Activated T-cell treated with anti-CD3 and anti-CD28 coated beads, Interleukin-2, amount 50 U/mL, for 48 hours (primary cell): Measurements from ENCODE around the gene PRR35.

ENCODE experiments used
- DNase-seq, 2 experiments: peaks; one replicate each; pipeline ENCODE4 v3.0.0-alpha.2; 2020

Gene PRR35

DNA sequence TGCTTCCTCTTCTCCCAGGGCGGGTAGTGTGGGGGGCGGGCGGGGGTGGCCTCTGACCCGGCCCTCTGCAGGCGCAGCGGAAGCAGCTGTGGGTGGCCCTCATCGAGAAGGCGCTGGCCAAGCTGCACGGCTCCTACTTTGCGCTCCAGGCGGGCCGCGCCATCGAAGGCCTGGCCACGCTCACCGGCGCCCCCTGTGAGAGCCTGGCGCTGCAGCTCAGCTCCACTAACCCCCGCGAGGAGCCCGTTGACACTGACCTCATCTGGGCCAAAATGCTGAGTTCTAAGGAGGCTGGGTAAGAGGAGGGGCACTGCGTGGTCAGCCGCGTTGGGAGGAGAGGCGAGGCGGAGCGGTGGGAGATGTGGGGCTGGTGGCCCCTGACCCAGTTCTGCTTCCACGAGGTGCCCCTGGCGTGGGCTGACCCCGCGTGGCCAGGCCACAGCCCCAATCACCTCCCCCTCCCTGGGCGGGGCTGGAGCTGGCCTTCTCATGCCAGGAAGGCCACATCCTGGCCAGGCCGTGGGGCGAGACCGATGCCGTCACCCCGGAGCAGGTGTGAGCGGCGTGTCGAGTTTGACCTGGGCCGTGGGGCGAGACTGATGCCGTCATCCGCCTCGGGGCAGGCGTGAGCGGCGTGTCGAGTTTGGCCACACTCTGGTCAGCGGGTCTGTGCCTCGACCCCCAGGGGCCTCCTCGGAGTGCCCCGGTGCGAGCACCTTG is 10.5 kb upstream of the PRR35 start:
- no peak for DNase-seq

DNA sequence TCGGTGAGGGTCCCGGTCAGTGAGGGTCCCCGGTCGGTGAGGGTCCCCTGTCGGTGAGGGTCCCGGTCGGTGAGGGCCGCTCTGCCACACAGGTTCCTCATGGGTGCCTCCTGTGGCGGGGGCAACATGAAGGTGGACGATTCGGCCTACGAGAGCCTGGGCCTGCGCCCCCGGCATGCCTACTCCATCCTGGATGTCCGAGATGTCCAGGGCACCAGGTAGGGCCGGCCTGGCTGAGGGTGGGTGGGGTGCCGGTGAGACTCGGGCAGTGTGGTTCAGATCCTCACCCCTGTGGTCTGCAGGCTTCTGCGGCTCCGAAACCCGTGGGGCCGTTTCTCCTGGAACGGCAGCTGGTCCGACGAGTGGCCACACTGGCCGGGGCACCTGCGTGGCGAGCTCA is 9.0 kb upstream of the PRR35 start:
- DNase-seq: no peak

DNA sequence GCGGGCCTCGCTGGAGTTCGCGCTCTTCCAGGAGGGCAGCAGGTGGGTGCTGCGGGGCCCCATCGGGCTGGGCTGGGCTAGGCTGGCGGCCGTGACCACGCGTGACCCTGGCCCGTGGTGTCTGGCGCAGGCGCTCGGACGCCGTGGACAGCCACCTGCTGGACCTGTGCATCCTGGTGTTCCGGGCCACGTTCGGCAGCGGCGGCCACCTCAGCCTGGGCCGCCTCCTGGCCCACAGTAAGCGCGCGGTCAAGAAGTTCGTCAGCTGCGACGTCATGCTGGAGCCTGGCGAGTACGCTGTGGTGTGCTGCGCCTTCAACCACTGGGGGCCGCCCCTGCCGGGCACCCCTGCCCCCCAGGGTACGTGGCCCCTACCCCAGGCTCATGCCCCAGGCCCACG is 8.0 kb upstream of the PRR35 start:
- DNase-seq: no peak

DNA sequence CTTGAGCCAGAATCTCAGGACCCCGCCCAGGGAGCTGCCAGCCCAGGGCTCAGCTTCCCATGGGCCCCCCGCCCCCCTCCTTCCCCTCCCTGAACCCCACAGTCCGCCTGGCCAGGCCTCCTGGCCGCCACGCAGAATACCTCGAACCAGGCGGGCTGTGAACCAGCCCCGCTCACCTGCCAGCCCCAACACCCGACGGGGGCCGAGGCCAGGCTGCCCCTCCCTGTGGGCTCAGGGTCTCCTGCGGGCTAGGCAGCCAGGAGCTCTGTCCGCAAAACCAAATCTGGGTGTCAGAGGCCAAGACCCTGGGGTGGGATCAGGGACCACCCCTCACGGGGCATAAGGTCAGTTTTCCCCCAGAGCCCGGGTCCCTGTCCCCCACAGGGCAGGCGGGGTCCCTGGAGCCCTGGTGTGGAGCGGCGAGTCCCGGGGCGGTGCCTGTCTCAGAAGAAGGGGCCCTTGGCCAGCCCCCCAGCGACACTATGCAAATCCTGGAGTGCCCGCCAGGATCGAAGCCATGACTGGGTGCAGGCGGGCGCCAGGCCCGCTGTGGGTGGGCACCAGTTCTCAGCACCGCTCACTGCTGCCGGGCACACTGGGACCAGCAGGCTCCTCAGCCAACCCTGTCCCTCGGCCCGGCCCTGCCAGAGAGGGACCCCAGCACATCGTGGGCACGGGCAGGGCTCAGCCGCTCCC is 6.4 kb upstream of the PRR35 start:
- DNase-seq: no peak

DNA sequence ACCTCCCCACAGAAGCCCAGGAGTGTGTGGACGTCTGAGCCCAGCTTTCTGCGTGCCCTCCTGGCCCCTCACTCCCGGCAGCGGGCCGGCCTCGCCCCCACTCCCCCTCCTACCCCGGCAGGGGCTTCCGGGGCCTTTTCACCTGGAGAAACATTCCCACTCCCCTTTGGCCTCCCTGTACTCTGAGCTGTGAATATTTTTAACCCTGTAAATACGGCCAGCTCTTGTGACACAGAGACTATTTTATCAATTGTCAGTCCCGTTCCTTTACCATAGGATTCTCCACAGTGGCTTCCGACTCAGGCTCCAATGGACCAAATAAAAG is 5.9 kb upstream of the PRR35 start:
- DNase-seq: no peak

DNA sequence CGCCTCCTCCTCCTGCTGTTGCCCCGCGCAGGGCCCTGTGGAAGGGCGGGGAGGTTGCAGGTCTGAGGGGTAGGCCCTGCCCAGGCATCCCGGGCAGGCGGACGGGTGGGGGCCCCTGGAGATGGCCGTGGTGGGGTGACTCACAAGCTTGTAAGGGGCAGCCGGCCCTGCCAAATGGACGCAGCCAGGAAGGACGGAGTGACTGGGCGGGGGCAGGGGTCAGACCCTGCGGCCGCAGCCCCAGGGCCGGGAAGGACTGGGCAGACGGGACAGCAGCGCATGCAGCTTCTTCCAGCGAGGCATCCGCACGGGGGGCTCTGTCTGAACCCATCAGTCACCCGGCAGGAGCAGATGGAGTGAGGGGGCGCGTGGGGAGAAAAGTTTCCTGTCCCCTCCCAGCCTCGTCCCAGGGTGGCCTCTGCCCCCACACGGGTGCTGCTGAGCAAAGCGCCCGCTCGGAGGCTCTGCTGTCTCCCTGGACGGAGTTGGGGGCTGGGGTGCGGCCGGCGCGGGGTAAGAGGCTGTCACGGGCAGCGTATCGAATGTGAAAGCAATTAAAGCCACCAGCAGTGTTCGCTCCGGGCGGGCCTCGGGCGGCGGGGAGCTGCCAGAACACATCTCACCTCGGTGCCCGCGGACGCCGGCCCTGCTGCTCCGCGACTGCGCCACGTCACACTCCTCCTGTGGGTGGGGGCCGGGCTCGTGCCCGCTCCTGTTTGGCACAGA is 5.4 kb upstream of the PRR35 start:
- DNase-seq: no peak

DNA sequence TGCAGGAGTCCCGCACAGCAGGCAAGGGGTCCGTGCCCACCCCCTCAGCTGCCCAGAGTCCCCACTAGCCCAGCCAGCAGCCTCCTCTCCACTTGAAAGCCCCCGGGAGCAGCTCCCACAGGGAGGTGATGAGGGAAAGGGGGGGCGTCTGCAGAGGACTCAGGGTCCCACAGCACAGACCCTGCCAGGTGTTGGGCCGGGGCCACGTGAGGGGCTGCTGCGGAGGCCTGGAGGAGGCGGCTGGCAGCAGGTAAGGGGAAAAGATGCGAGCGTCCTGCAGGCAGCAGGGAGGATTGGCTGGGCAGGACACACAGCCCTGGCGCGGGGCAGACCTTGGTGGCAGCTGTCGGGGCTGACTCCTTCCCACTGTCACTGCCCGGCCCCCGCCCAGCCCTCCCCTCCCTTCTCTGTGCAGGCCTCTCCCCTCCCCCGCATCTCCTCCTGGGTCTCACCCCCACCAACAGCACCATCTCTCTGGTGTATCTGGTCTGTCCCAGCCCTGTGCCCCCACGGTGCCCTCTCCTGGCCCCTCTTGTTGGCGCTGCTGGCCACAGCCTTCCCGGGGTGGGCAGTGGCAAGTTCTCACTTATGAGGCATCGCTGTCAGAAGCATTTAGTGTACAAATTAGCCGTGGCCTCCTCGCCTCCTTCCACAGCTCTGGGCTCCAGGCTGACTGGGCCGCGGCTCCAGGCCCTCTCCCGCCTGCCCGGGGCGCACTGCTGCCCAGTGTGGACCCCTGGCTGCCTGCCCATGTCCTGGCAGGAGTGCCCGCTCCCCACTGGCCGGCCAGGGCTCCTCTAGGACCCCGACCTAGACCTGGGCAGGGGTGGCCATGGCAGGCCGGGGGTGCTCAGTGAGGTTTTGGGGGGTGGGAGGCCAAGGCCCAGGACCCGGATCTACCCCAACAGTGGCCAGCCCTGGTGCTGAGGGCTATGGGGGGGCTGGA is 4.4 kb upstream of the PRR35 start:
- DNase-seq: no peak

DNA sequence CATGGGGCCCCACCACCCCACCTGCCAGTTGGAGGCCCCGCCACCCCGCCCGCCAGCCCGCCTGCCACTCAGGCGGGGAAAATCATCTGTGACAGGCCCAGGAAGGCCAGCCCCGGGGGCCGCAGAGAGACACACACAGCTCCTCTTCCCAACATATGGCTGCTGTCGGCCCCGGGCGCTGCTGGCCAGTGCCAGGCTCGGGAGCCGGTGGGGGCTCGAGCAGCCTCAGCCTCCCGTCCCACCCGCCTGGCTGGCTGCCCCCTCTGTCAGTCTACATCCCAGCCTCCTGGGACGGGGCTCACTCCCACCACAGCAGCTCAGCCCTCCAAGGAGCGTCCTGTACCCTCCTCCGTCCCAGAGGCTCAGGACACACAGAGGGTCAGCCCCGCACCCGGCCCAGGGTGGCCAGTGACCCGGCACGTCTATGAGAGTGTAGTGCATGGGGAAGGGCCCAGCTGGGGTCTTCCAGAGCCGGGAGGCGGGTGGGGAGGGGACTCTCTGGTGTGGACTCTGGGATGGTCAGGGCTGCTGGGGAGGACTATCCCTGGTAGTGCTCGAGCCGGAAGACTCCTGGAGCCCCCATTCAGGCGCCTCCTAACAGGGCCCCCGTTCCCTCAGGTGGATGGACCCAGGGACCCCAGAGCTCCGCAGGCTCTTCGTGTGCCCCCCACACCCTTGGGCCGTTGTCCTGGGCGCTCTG is 3.6 kb upstream of the PRR35 start:
- no peak for DNase-seq

DNA sequence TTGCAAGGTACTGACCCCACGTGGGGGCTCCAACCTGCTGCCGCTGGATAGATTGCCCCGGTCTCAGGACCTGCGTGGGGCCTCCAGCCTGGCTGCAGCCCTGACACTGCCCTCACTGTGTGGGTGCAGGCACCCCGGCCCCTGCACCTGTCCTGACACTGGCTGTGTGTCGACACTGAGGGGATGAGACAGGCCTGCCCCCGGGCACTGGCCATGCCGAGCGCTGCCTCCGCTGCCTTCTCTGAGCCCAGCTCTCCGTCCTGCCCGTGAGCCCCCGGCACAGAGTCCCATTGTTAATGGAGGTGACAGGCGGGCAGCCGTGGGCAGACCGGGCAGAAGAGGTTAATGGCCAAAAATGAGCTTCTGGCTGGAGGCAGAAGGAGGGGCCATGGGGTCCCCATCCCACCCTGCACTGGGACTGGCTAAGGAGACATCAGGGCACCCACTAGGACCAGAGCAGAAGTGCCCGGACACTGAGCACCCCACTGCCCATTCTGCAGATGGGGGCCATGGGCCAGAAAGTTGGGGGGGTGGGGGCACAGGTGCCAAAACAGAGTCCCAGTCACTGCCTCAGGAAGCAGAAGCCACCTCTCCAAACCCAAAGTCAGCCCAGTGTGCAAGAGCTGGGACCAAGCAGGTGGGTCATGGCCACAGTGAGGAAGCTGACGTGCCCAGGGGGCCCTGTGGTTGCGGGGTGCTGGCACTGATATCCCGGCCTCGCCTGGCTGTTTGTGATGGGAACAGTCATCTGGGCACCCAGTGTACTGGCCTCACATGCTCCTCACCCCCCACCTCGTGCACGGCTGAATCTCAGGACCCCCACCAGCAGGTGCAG is 2.5 kb upstream of the PRR35 start:
- no peak for DNase-seq

DNA sequence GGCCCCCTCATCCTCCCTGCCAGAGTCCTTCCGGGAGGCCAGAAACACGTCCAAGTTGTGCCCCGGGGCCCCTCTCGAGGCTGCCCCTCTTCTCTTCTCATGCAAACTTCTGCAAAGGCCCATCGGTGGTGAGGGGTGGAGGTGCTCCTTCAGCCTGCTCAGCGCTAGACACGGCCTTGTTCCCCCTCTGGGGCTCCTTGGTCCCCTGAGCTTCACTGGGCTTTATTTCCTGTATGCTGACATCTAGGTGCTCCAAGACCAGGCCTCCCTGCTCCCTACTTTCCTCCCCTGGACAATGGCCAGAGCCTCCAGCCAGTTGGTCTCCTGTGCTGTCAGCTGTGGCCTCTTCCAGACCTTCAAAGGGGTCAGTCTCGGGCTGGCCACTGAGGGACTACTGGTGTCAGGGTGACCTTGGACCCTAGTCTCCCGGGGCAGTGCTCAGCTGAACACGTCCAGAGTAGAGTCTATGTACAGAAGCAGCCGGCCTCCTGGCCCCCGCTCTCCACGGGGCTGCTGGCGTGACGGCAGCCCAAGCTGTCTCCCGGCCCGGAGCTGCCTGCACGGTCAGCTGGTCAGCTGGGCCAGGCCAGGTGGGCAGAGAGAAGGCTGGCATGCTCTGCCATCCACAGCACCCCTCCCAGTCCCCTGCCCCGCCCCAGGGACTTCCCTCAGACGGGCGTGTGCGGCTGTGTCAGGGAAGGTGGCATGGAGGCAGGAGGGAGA is 1.7 kb upstream of the PRR35 start:
- DNase-seq: no peak

DNA sequence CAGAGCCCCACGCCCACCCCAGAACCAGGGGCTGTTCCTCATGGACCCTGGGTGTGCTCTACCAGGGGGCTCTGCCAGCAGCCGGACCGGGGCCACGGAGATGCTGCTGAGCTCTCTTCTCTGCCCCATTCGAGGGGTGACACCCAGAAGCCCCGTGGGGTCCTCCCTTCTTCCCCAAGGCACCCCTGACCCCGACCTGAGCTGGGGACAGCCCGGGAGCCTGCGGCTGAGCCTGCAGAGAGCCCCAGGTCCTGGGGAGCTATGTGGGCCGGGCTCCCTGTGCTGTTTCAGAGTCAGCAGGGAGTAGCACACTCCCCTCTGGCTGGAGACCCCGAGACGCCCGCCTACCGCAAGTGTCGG is 1.2 kb upstream of the PRR35 start:
- DNase-seq: no peak

DNA sequence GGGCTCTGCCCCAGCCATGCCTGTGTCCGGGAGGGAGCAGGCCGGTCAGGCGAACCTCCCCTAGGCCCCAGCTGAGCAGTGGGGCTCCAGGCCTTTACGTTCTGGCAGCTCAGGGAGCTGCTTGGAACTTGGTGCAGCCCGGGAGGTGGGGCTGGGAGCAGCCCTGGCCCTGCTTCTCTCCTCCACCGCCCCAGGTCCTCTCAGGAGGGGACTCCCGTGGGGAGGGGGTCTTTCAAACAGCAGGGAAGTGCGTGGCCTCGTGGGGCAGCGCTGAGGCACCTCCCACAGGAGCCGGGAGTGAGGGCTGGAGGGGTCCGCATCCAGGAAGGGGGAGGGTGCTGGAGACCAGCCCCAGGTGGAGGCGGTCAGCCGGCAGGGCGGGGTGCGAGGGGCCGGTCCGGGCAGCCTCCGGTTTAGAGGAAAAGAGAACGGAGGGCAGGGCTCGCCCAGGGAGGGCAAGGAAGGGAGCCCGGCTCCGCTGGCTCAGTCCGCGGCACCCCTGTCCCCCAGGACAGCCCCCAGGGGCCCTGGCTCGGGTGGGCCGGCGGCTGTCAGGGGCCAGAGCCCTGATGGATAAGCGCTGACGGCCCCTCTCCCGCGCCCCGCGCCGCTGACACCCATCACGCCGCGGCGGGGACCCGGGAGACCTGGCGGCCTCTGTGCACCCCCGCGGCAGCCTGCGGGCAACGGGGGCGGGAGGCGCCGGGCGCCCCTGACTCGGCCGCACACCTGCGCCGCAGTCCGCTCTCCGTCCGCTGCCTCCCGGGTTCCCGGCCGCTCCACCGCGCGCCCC is 587 bp upstream of the PRR35 start:
- no peak for DNase-seq

DNA sequence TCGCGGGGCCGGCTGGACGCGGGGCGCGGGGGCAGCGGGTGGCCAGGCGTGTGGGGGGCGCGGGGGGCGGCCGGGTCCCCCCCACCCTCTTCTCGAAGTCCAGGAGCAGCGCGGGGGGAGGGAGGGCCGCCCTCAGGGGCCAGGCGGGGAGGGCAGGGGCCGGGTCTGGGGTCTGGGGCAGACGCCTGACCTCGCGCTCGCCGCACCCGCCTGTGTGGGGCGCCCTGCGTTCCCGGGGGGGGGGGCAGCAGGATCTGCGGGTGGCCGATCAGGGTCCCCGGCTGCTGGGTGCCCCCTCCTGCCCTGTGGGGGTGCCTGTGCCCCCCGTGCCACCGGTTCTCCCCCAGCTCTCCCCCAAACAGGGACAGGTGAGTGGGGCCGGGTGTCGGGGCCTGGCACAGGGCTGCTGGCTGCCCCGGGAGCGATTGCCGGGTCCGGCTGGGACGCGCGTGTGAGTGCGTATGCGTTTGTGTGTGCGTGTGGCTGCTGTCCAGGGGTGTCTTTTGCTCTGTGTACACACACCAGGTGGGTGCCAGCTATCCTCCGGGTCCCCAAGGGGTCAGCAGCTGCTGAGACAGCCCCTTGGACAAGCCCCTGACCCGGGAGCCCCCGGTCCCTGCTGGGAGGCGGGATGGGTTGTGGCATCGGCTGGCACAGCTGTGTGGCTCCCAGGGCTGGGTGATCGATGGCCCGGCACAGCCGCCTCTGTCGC is 663 bp downstream of the PRR35 start:
- DNase-seq: no peak

DNA sequence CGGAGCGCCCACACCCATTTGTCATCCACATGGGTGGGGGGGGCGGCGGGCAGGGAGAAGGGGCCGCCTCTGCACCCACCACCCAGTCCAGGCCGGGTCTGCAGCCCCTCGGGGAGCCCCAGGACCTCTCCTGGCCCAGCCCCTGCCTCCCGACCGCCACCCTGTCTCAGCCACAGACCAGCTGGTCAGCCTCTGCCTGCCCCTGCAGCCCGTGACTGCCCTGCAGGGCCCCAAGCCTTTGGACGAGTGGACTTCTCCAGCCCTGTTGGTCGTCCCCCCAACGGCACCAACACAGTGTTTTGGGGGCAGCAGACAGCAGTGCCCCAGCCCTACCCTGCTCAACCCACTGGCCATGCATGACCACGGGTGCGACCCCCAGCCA is 1.2 kb downstream of the PRR35 start:
- no peak for DNase-seq

DNA sequence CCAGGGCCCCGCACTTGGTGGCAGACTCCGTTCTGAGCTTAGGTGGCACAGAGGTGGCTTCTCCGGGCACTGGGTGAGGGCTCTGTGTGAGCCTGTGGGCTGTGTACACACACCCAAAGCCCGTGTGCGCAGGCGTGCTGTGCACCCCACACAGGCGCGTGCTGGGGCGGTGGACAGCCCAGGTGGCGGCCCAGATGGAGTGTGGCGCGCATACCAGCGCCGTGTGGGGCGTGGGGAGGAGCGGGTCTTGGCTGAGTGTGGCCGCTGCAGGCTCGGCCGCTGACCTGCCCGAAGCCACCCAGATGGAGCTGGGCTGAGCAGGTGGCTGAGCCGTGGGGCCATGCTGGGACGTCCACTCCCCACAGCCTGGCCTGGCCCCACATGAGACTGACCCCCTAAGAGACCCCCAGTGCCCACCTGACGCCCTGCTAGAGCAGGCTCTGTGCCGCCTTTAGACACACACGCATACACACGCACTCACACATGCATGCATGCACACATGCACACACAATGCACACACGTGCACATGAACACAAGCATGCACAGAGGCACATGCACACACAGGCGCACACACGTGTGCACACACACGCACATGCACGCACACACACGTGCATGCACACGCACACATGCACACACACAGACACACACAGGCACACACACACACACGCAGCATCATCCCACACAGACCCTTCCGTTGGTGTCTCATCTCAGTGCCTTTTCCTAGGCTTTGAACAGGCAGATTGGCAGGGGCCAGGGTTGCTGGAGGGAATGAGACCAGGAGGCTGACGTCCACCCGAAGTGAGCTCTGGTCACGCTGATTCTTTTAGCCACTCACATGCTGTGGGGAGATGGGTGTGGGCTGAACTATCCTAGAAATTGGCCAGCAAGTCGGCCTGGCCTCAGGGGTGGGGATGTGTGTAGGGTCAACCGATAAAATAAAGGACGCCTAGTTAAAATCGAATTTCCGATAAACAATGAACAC is 2.1 kb downstream of the PRR35 start:
- no peak for DNase-seq

DNA sequence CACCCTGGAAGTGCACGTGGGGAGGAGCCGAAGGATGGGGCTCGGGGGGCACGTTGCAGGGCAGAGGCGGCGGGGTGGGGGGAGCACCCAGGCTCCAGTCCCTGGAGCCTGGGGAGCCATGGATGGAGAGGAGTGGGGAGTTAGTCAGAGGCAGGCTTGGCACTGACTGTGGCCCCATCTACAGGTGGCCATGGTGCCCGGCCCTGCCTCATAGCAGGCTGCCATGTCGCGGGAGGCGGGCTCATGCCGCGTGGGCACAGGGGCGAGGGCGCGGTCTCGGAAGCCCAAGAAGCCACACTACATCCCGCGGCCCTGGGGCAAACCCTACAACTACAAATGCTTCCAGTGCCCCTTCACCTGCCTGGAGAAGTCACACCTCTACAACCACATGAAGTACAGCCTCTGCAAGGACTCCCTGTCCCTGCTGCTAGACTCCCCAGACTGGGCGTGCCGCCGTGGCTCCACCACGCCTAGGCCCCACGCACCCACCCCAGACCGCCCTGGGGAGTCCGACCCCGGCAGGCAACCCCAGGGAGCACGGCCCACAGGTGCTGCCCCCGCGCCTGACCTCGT is 3.0 kb downstream of the PRR35 start:
- no peak for DNase-seq

DNA sequence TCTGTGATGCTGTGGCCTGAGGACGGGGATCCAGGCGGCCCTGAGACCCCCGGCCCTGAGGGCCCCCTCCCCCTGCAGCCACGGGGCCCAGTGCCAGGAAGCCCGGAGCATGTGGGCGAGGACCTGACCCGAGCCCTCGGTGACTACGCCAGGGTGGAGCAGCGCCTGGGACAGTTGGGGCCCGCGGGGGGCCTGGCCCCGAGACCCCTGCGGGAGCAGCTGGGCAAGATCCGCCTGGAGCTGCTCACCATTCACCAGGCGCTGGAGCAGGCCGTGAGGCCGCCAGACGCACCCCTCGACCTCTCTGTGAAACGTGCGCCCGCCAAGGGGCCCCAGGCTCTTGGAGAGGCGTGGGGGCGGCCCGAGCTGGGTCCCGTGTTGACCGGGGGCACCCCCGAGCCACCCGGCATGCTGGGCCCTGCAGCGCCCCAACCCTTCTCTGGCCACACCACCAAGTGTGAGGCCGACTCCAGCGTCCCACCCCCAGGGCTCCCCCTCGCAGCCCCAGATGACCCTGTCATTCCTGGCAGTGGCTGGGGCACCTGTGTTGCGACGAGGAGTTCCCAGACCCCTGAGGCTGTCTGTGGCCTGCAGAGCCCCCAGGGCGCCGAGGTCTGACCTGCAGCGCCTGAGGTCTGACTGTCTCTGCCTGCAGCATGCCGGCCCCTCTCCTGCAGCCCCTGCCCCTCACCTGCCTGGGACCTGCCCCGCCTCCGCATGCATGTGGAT is 4.7 kb downstream of the PRR35 start:
- DNase-seq: no peak
